Sciatic nerve (tissue), 2 donors: Measurements from ENCODE around the gene EZR. TPM values are rescaled to one million over a fixed set of nuclear protein-coding genes. Genes with fewer than 3 reads are reported as not detected.

ENCODE experiments used
- ATAC-seq: fragments of 200-7000 bp; cut with Tn5 transposase; one replicate; pipeline ENCODE4 v1.9.1; 2020; ENCODE audit warnings: mild to moderate bottlenecking, moderate library complexity
- DNase-seq: peaks from one replicate; pipeline ENCODE4 v3.0.0-alpha.2; 2020; ENCODE audit warnings: low spot score
- intact Hi-C: fragments of 100-400 bp; cut with DNase I; formaldehyde crosslinking; loops from one replicate; pipeline ENCODE4 v1.14.2; 2022
- total RNA-seq: library from RNA; stranded (reverse); fragmentation: NEBNext Ultra II Directional; extraction: Animal tissue kit (Norgen Biotek cat#: 25700); gene quantifications from one replicate; pipeline ENCODE4 v1.2.1, GENCODE V29; 2021
- donor health status: DM: no; HTN: no; CAD: no.
- donor health status: DM: no; HTN: no; CAD: no.

Gene EZR
- total RNA-seq, 1 donor from 2014 or later, result 113 TPM

GRCh38 chr6:158769234-158769770 lies 49.9 kb downstream of the EZR start:
- ATAC-seq (no peak), DNase-seq (no peak)
- intact Hi-C loops, result no loop called here

DNA sequence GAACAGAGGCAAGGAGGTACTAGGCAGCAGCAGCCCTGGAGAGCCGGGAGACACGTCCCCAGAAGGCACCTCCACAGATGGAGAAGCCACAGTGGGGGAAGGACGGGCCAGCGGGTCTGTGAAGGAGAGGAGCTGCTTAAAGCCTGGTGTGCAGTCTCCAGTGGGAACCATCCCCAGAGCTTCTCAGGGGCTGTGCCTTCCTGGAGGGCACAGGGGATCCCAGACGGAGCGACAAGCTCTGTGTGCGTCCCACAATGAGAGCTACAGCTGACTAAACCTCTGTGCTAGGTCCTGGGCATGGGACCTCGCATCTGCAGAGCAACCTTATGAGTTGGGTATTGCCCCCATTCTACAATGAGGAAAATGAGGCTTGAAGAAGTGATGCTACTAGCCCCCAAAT lies 50.7 kb downstream of the EZR start:
- intact Hi-C loops, result no loop called here
- ATAC-seq, result no peak

DNA sequence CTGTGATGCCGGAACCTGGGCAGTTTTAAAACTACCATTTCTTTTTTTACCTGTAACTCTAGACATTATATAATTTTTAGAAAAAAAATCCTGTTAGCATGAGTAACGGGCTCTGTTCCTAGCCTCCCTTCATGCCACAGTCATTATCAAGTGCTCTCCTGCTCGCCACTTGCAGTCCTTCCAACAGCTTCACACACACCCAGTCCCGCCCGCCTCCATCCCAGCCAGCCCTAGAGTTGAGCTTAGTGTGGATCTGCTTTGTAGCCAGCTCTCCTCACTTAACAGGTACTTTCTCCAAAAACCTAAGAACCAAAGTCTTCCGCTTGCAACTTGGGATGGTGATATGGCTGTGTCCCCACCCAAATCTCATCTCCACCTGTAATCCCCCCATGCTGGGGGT lies 51.5 kb downstream of the EZR start:
- ATAC-seq, result no peak
- no peak for DNase-seq
- intact Hi-C loops, result no loop called here

More for the DNA sequence above, 50.7 kb downstream of the EZR start:
- DNase-seq, result no peak

- intact Hi-C loops, result no loop called here
- no peak for ATAC-seq
- no peak for DNase-seq
Measured at GRCh38 chr6:158766621-158767455, 52.3 kb downstream of the EZR start.

- no peak for DNase-seq
- ATAC-seq, result no peak
- intact Hi-C loops, result no loop called here
Measured at GRCh38 chr6:158765499-158766068, 53.6 kb downstream of the EZR start.

DNA sequence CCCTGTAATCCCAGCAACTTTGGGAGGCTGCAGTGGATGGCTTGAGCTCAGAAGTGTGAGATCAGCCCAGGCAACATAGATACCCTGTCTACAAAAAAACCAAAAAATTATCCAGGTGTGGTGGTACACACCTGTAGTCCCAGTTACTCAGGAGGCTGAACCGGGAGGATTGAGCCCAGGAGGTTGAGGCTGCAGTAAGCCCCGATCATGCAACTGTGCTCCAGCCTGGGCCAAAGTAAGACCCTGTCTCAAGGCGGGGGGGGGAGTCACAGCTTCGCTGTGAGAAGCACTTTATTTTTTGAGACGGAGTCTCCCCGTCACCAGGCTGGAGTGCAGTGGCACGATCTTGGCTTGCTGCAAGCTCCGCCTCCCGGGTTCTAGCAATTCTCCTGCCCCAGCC lies 54.2 kb downstream of the EZR start:
- DNase-seq (no peak), ATAC-seq (no peak)
- intact Hi-C loops, result no loop called here

DNA sequence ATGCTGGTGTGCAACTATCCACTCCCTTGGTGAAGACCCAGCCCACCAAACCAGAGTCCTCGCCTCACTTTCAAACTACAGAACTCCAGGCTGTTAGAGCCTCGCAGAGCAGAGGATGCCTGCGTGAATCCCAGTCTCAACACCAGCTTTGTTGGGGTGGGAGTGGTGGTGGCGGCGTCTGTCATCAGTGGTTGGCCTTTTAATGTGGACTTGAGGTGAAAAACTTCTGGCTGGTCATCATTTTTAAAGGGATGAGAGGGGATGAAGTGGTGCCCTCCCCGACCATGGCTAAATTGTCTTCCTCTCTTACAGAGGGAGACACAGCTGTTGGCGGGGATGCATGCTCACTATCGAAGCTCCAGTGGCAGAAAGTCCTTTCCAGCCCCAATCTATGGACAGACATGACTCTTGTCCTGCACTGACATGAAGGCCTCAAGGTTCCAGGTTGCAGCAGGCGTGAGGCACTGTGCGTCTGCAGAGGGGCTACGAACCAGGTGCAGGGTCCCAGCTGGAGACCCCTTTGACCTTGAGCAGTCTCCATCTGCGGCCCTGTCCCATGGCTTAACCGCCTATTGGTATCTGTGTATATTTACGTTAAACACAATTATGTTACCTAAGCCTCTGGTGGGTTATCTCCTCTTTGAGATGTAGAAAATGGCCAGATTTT lies 54.9 kb downstream of the EZR start:
- DNase-seq, result no peak
- intact Hi-C loops, result no loop called here
- no peak for ATAC-seq

- no peak for DNase-seq
- no peak for ATAC-seq
- intact Hi-C loops, result no loop called here
Measured at GRCh38 chr6:158763434-158764182, 55.6 kb downstream of the EZR start.

DNA sequence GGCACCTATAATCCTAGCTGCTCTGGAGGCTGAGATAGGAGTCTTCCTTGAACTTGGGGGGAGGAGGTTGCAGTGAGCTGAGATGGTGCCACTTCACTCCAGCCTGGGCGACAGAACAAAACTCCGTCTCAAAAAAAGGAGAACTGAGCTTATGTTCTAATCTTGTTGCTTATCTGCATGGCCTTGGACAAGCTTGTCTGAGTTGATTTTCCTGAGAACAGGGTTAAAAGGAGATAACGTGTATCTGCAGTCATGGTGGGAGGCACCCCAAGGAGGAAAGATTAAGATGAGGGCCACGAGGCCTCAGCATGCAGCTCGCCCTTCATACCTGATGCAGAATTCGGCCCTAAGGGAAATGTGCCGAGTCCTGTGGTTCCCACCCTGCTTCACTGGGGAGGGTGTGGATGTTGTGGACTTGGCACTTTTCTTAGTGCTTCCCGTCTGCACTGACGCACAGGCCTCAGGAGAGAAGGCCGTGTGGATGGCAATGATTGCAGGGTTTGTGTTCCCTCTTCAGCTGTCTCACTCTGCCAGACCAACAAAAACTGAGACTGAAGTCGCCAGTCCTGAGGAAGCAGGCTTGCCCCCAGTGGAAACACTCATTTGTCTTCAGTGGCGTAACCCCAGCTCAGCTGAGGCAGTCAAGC lies 56.3 kb downstream of the EZR start:
- intact Hi-C loops, result no loop called here
- peak; percentile 43 for ATAC-seq
- DNase-seq, result no peak

DNA sequence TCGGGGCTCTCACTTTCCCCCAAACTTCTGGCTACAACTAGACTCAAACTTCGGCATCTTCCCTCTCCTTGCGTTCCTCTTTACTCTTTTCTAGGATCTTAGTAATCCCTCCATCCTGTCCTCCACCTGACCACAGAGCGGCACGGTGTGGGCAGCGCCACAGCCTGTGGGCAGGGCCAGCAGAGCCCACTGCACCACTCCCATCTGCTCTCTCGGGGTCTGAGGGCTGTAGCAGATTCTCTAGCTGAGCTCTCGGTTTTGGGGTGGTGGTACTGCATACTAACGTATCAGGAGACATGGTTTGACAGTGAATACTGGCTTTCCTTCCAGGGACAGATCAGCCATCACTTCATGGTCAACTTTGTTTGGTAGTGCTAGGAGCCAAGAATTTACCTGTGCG lies 57.4 kb downstream of the EZR start:
- ATAC-seq, result no peak
- DNase-seq, result no peak
- intact Hi-C loops, result no loop called here

GRCh38 chr6:158760618-158761250 lies 58.4 kb downstream of the EZR start:
- DNase-seq (no peak), ATAC-seq (no peak)
- intact Hi-C loops, result no loop called here

GRCh38 chr6:158759966-158760617 lies 59.1 kb downstream of the EZR start:
- DNase-seq (no peak), ATAC-seq (peak; percentile 18)
- intact Hi-C loops, result no loop called here

- ATAC-seq (no peak), DNase-seq (no peak)
- intact Hi-C loops, result no loop called here
Measured at GRCh38 chr6:158758941-158759479, 60.2 kb downstream of the EZR start.

DNA sequence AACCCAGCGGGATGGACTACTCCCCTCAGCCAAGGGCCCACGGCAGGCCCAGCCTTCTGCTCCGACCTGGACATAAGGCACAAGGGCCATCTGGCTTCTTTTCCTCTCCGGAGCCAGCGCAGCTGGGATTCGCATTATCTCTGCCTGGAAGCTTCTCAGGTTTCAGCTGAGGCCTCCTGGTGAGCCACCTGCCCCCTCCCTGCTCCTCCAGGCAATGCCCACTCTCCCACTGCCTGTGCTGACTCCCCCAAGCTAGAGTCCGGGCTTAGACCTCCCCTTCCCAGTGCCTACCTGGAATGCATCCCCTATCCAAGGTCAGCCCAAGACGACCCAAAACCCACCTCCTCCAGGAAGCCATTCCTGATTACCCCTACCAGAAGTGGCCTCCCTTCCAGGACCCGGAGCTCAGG lies 60.7 kb downstream of the EZR start:
- DNase-seq (no peak), ATAC-seq (peak; percentile 7)
- intact Hi-C loops, result no loop called here

GRCh38 chr6:158757753-158758090 lies 61.4 kb downstream of the EZR start:
- ATAC-seq (no peak), DNase-seq (no peak)
- intact Hi-C loops, result no loop called here

GRCh38 chr6:158756977-158757752 lies 62.0 kb downstream of the EZR start:
- intact Hi-C loops, result no loop called here
- no peak for DNase-seq
- no peak for ATAC-seq

DNA sequence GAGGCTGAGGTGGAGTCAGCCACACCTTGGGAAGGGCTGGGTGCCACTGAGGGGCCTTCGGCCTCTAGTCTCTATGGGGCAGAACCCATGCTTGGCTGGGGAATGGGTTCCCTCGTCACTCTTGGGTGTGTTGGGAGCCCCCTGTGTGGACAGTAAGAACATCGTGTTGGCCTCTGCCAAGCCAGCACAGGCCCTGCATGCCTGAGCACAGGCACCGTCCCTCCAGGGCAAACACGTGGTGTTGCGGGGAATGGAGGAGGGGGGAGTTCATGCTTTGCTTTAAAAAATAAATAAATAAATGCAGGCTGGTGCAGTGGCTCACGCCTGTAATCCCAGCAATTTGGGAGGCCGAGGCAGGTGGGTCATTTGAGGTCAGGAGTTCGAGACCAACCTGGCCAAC lies 63.0 kb downstream of the EZR start:
- DNase-seq, result no peak
- ATAC-seq, result no peak
- intact Hi-C loops, result no loop called here
